HG03520 (cell line): ENCODE measurements around the gene SUPT5H.

Source experiments
- ATAC-seq: cut with Tn5 transposase; IDR thresholded peaks from one replicate; pipeline ENCODE4 v1.9.1; 2021; ENCODE audit warnings: mild to moderate bottlenecking, moderate library complexity; ENCODE audit not compliant: unreplicated experiment

The SUPT5H gene

GRCh38 chr19:39445196-39446111 is at the start of gene SUPT5H:
Gene SUPT5H, plus strand, starts transcription at chr19:39445582. Its CDS starts 309 bp downstream, at chr19:39445891.
- ATAC-seq, result peak; percentile 83

- ATAC-seq, result peak; percentile 29
Observed at GRCh38 chr19:39397360-39398296, 47.8 kb upstream of the SUPT5H start.

GRCh38 chr19:39398297-39398864 is 47.0 kb upstream of the SUPT5H start:
- ATAC-seq, result no peak

- no peak for ATAC-seq
Observed at GRCh38 chr19:39399668-39400050, 45.7 kb upstream of the SUPT5H start.

GRCh38 chr19:39400061-39400460 is 45.3 kb upstream of the SUPT5H start:
- no peak for ATAC-seq

GRCh38 chr19:39401070-39401548 is 44.3 kb upstream of the SUPT5H start:
- no peak for ATAC-seq

- no peak for ATAC-seq
Observed at GRCh38 chr19:39401549-39402345, 43.6 kb upstream of the SUPT5H start.

GRCh38 chr19:39402346-39403300 is 42.8 kb upstream of the SUPT5H start:
- no peak for ATAC-seq

GRCh38 chr19:39403331-39404312 is 41.8 kb upstream of the SUPT5H start:
- no peak for ATAC-seq

GRCh38 chr19:39405261-39405957 is 40.0 kb upstream of the SUPT5H start:
- ATAC-seq, result no peak

GRCh38 chr19:39405958-39406655 is 39.3 kb upstream of the SUPT5H start:
- ATAC-seq, result no peak

GRCh38 chr19:39406656-39407409 is 38.5 kb upstream of the SUPT5H start, which contains the start of gene ZFP36:
Gene ZFP36, plus strand, starts transcription at chr19:39406847. Its CDS starts 58 bp downstream, at chr19:39406905.
- no peak for ATAC-seq

- ATAC-seq, result no peak
Observed at GRCh38 chr19:39407410-39407659, 38.0 kb upstream of the SUPT5H start.

GRCh38 chr19:39407660-39408391 is 37.6 kb upstream of the SUPT5H start:
- ATAC-seq, result no peak

- ATAC-seq, result no peak
Observed at GRCh38 chr19:39408392-39409207, 36.8 kb upstream of the SUPT5H start.
